ENCODE results near the gene DMKN. TPM values are rescaled to one million over a fixed set of nuclear protein-coding genes. Genes with fewer than 3 reads are reported as not detected.
A peak's percentile ranks its signal among the peaks of the same experiment; 100 is the strongest.

DMKN gene
- total and polyA plus RNA-seq, 9 of the 15 experiments (the other 6 are each of a cell fraction or from before 2014, with no cell fraction given) = 0.36 to 0.53 TPM; not detected in 7

GRCh38 chr19:35488677-35489076, 24.8 kb downstream of the DMKN start (continued):
- peak; percentile 79 for TF ChIP-seq TFE3 (CRISPR knock-in tag; IDR thresholded peaks at IDR 0.05)

- POLR2A ChIA-PET = interaction anchor here (0.5 to 2.4 kb wide), 3 partner anchors 10 to 136 kb away, joined by 3 to 7 read pairs (median 4); no protein-coding TSS in a partner anchor
These were observed 25.7 kb downstream of the DMKN start for GRCh38 chr19:35487656-35488182.

More at GRCh38 chr19:35487656-35488182, 25.7 kb downstream of the DMKN start:
- no peak for DNase-seq (ENCODE audit: extremely low read depth in 1 of 4, low spot score in 3 of 4)
- Histone ChIP-seq H4K20me1 (replicated peaks; ENCODE audit: control insufficient read depth, insufficient read depth, low read length) (peaks cover 2% of the 10 kb centered on the region; the same call in 1 of the 2 replicates), H3K36me3 (ENCODE audit: control insufficient read depth, insufficient read depth, low read length) (no peaks in the 10 kb centered on the region), H2AFZ (ENCODE audit: low read depth, low read length) (no peak overlapping the region), H3K4me1 (replicated peaks in 1 of 2; ENCODE audit: control insufficient read depth in 2 of 2, insufficient read depth in 2 of 2, low read length in 2 of 2) (no peaks in the 10 kb centered on the region), H3K9me3 (replicated peaks; ENCODE audit: control insufficient read depth, insufficient read depth, low read depth, low read length) (no peaks in the 10 kb centered on the region), H3K27me3 (ENCODE audit: control insufficient read depth in 2 of 2, insufficient read depth in 2 of 2, low read length in 2 of 2) (peaks cover 48 to 63% of the 10 kb centered on the region in 2 experiments), H3K79me2 (ENCODE audit: control insufficient read depth, insufficient read depth, low read length) (no peaks in the 10 kb centered on the region), H3K9me1 (ENCODE audit: control insufficient read depth, insufficient read depth, low read length) (no peaks in the 10 kb centered on the region), H3K9ac (ENCODE audit: insufficient read depth in 1 of 2, low read depth in 2 of 2, low read length in 2 of 2) (no peak overlapping the region), H3K4me3 (no peak overlapping the region), H3K4me2 (ENCODE audit: insufficient read depth, low read length) (no peak overlapping the region), H3K27ac (ENCODE audit: extremely low read depth, low read depth, low read length) (no peak overlapping the region)
- under 1% methylated on average over 10 of the region's 10 CpGs for WGBS (ENCODE audit: insufficient coverage, low coverage, missing lambda C conversion rate)
- in situ Hi-C loops (cut with MboI) (no loop called here), intact Hi-C loops (cut with micrococcal nuclease) (no loop called here)
- TF ChIP-seq RFX1 (IDR thresholded peaks at IDR 0.05) = peak; percentile 72
- no peak for TF ChIP-seq MLLT1 (IDR thresholded peaks at IDR 0.05)
- BruUV-seq (replicated peaks) = no TSS peak
- CTCF ChIA-PET (ENCODE audit: low intra/inter-chr PET ratio) = no interaction called here
- no peak for FAIRE-seq
- no peak for ATAC-seq
